Suprapubic skin (tissue), 4 donors: ENCODE results near the gene MARCHF7. TPM values are rescaled to one million over a fixed set of nuclear protein-coding genes. Genes with fewer than 3 reads are reported as not detected.

Source experiments
- DNase-seq, 2 donors: peaks; one replicate each; pipeline ENCODE4 v3.0.0-alpha.2; 2019; ENCODE audit warnings: low spot score in 2 of 2
- H3K27ac ChIP-seq: fragments of 200-600 bp; sonication (generic); one replicate; pipeline ENCODE4 v1.5.1; 2019
- H3K27me3 ChIP-seq: fragments of 200-600 bp; sonication (generic); one replicate; pipeline ENCODE4 v1.5.1; 2019
- H3K36me3 ChIP-seq: fragments of 200-600 bp; sonication (generic); one replicate; pipeline ENCODE4 v1.5.1; 2019
- H3K4me1 ChIP-seq: fragments of 200-600 bp; sonication (generic); one replicate; pipeline ENCODE4 v1.5.1; 2019
- H3K4me3 ChIP-seq: fragments of 200-600 bp; sonication (generic); one replicate; pipeline ENCODE4 v1.5.1; 2019; ENCODE audit warnings: mild to moderate bottlenecking
- H3K9me3 ChIP-seq: fragments of 200-600 bp; sonication (generic); one replicate; pipeline ENCODE4 v1.5.1; 2019
- EP300 ChIP-seq: sonication (generic); formaldehyde crosslinking; IDR thresholded peaks from one replicate; pipeline ENCODE4 v1.6.1; 2017; ENCODE audit warnings: antibody characterized with exemption
- POLR2A ChIP-seq, 2 donors: fragments of 450-650 bp; IDR thresholded peaks; one replicate each; pipeline ENCODE4 v1.6.1; 2017; ENCODE audit warnings: antibody characterized with exemption in 2 of 2, mild to moderate bottlenecking in 2 of 2, moderate library complexity in 2 of 2
- POLR2AphosphoS5 ChIP-seq, 3 donors: sonication (generic); formaldehyde crosslinking; IDR thresholded peaks; one replicate each; pipeline ENCODE4 v1.6.1; 2017; ENCODE audit warnings: antibody characterized with exemption in 3 of 3
- WGBS: methylation state at CpG from one replicate; pipeline ENCODE4 v1.1.5; 2018; 5-methylcytosine and 5-hydroxymethylcytosine counted together
- total RNA-seq, 4 donors: library from RNA; depleted of rRNA; stranded (reverse); fragments of >200 nt; gene quantifications; one replicate each; pipeline ENCODE4 v1.1.0, GENCODE V29; 2016
- TF ChIP-seq, protein P1 (sequence below), 2 donors: fragments of 200-600 bp in 1 of 2; fragments of 450-650 bp in 1 of 2; sonication (generic) in 1 of 2; IDR thresholded peaks; one replicate each; pipeline ENCODE4 v1.5.1; 2016 to 2019; ENCODE audit warnings: antibody characterized with exemption in 2 of 2, mild to moderate bottlenecking in 1 of 2, moderate library complexity in 1 of 2

Gene MARCHF7
- total RNA-seq, 4 donors from 2014 or later, result 73.7 to 128 (median 99.6) TPM

- Histone ChIP-seq H3K36me3 (peaks cover 66% of the 10 kb centered on the region), H3K4me3 (no peak overlapping the region), H3K4me1 (peaks cover 3% of the 10 kb centered on the region), H3K27ac (no peak overlapping the region), H3K9me3 (no peaks in the 10 kb centered on the region), H3K27me3 (no peaks in the 10 kb centered on the region)
- TF ChIP-seq EP300, result no peak
- DNase-seq, result no peak
- 31% methylated on average over 1 of the region's 1 CpG for WGBS
Observed at GRCh38 chr2:159735648-159736047, 23.3 kb downstream of the MARCHF7 start.

DNA sequence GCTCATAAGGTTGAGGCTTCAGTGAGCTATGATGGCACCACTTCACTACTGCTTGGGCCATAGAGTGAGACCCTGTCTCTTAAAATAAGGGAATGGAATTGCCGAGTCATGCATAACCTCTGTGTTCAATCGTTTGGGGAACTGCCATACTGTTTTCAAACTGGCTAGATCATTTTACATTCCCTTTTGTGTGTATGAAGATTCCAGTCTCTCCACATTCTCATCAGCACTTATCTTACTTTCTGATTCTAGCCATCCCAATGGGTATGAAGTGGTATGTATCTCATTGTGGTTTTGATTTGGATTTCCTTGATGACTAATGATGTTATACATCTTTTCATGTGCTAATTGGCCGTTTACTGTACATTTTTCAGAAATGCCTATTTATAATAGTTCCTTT, 23.7 kb downstream of the MARCHF7 start:
- no peaks in the 10 kb centered on the region for H3K9me3 ChIP-seq
- DNase-seq, result no peak
- TF ChIP-seq POLR2A (IDR thresholded peaks at IDR 0.05) (no peak), EP300 (no peak), POLR2AphosphoS5 (IDR thresholded peaks at IDR 0.05) (no peak)
- TF ChIP-seq, protein P1, sequence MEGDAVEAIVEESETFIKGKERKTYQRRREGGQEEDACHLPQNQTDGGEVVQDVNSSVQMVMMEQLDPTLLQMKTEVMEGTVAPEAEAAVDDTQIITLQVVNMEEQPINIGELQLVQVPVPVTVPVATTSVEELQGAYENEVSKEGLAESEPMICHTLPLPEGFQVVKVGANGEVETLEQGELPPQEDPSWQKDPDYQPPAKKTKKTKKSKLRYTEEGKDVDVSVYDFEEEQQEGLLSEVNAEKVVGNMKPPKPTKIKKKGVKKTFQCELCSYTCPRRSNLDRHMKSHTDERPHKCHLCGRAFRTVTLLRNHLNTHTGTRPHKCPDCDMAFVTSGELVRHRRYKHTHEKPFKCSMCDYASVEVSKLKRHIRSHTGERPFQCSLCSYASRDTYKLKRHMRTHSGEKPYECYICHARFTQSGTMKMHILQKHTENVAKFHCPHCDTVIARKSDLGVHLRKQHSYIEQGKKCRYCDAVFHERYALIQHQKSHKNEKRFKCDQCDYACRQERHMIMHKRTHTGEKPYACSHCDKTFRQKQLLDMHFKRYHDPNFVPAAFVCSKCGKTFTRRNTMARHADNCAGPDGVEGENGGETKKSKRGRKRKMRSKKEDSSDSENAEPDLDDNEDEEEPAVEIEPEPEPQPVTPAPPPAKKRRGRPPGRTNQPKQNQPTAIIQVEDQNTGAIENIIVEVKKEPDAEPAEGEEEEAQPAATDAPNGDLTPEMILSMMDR (IDR thresholded peaks at IDR 0.05), result no peak
- WGBS, result 71% methylated on average over 3 of the region's 3 CpGs
- no peak overlapping the region for H3K27ac ChIP-seq
- no peak overlapping the region for H3K4me3 ChIP-seq
- peaks cover 3% of the 10 kb centered on the region for H3K4me1 ChIP-seq
- peaks cover 62% of the 10 kb centered on the region for H3K36me3 ChIP-seq
- no peaks in the 10 kb centered on the region for H3K27me3 ChIP-seq

- Histone ChIP-seq H3K4me1 (peaks cover 3% of the 10 kb centered on the region), H3K27me3 (no peaks in the 10 kb centered on the region), H3K27ac (no peak overlapping the region), H3K36me3 (peaks cover 49% of the 10 kb centered on the region), H3K4me3 (no peak overlapping the region), H3K9me3 (no peaks in the 10 kb centered on the region)
- no peak for TF ChIP-seq POLR2A (IDR thresholded peaks at IDR 0.05)
- no peak for TF ChIP-seq EP300
- TF ChIP-seq, protein P1 (IDR thresholded peaks at IDR 0.05), result no peak
- WGBS, result 100% methylated on average over 1 of the region's 1 CpG
- DNase-seq, result no peak
Observed at GRCh38 chr2:159737292-159737916, 25.1 kb downstream of the MARCHF7 start.

- H3K4me3 ChIP-seq, result no peak overlapping the region
- no peaks in the 10 kb centered on the region for H3K9me3 ChIP-seq
- TF ChIP-seq, protein P1 (IDR thresholded peaks at IDR 0.05), result no peak
- TF ChIP-seq POLR2A (IDR thresholded peaks at IDR 0.05) (no peak), POLR2AphosphoS5 (IDR thresholded peaks at IDR 0.05) (no peak), EP300 (no peak)
- WGBS, result 97% methylated on average over 11 of the region's 11 CpGs
- peaks cover 49% of the 10 kb centered on the region for H3K36me3 ChIP-seq
- DNase-seq, result no peak
- H3K27ac ChIP-seq, result no peak overlapping the region
- peaks cover 3% of the 10 kb centered on the region for H3K4me1 ChIP-seq
- H3K27me3 ChIP-seq, result no peaks in the 10 kb centered on the region
Observed at GRCh38 chr2:159737917-159738296, 25.6 kb downstream of the MARCHF7 start.

GRCh38 chr2:159738509-159739390, 26.4 kb downstream of the MARCHF7 start:
- Histone ChIP-seq H3K4me1 (peaks cover 3% of the 10 kb centered on the region), H3K27ac (no peak overlapping the region), H3K4me3 (no peak overlapping the region), H3K9me3 (no peaks in the 10 kb centered on the region), H3K36me3 (peaks cover 52% of the 10 kb centered on the region), H3K27me3 (no peaks in the 10 kb centered on the region)
- DNase-seq, result no peak
- 93% methylated on average over 12 of the region's 15 CpGs for WGBS
- TF ChIP-seq, protein P1 (IDR thresholded peaks at IDR 0.05), result no peak
- TF ChIP-seq POLR2AphosphoS5 (IDR thresholded peaks at IDR 0.05), result no peak
- no peak for TF ChIP-seq POLR2A (IDR thresholded peaks at IDR 0.05)
